HL-60 (cell line): ENCODE data around the gene BRIX1.

Source experiments
- POLR2AphosphoS5 ChIP-seq: IDR thresholded peaks from 2 replicates; pipeline ENCODE4 v1.6.1; 2012; ENCODE audit warnings: low read depth
- SPI1 ChIP-seq: IDR thresholded peaks from 2 replicates; pipeline ENCODE4 v1.6.1; 2012; ENCODE audit warnings: low read depth, mild to moderate bottlenecking, borderline replicate concordance
- TF ChIP-seq, protein P1 (sequence below): IDR thresholded peaks from one replicate; pipeline ENCODE4 v1.5.1; 2011; ENCODE audit warnings: low read length, control low read depth, inconsistent platforms; ENCODE audit not compliant: insufficient read depth
- TF ChIP-seq, protein P2 (sequence below): IDR thresholded peaks from 2 replicates; pipeline ENCODE4 v1.6.1; 2012; ENCODE audit warnings: low read depth; ENCODE audit not compliant: insufficient replicate concordance

DNA sequence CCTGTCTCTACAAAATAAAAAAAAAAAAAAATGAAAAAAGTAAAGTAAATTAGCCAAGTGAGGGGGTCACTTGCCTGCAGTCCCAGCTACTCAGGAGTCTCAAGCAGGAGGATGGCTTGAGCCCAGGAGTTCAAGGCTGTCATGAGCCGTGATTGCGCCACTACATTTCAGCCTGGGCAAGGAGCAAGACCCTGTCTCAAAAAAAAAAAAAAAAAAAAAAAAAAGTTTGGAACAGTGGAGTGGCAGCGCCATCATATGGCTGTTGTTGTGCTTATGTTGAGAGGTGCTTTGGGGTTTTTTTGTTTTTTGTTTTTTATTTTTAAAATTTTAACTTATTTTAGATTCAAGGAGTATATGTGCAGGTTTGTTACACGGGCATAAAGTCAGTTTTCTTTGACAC lies 3.6 kb downstream of the BRIX1 start:
- TF ChIP-seq, protein P1, sequence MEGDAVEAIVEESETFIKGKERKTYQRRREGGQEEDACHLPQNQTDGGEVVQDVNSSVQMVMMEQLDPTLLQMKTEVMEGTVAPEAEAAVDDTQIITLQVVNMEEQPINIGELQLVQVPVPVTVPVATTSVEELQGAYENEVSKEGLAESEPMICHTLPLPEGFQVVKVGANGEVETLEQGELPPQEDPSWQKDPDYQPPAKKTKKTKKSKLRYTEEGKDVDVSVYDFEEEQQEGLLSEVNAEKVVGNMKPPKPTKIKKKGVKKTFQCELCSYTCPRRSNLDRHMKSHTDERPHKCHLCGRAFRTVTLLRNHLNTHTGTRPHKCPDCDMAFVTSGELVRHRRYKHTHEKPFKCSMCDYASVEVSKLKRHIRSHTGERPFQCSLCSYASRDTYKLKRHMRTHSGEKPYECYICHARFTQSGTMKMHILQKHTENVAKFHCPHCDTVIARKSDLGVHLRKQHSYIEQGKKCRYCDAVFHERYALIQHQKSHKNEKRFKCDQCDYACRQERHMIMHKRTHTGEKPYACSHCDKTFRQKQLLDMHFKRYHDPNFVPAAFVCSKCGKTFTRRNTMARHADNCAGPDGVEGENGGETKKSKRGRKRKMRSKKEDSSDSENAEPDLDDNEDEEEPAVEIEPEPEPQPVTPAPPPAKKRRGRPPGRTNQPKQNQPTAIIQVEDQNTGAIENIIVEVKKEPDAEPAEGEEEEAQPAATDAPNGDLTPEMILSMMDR: no peak
- TF ChIP-seq, protein P2, sequence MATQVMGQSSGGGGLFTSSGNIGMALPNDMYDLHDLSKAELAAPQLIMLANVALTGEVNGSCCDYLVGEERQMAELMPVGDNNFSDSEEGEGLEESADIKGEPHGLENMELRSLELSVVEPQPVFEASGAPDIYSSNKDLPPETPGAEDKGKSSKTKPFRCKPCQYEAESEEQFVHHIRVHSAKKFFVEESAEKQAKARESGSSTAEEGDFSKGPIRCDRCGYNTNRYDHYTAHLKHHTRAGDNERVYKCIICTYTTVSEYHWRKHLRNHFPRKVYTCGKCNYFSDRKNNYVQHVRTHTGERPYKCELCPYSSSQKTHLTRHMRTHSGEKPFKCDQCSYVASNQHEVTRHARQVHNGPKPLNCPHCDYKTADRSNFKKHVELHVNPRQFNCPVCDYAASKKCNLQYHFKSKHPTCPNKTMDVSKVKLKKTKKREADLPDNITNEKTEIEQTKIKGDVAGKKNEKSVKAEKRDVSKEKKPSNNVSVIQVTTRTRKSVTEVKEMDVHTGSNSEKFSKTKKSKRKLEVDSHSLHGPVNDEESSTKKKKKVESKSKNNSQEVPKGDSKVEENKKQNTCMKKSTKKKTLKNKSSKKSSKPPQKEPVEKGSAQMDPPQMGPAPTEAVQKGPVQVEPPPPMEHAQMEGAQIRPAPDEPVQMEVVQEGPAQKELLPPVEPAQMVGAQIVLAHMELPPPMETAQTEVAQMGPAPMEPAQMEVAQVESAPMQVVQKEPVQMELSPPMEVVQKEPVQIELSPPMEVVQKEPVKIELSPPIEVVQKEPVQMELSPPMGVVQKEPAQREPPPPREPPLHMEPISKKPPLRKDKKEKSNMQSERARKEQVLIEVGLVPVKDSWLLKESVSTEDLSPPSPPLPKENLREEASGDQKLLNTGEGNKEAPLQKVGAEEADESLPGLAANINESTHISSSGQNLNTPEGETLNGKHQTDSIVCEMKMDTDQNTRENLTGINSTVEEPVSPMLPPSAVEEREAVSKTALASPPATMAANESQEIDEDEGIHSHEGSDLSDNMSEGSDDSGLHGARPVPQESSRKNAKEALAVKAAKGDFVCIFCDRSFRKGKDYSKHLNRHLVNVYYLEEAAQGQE: no peak
- TF ChIP-seq POLR2AphosphoS5: no peak
- no peak for TF ChIP-seq SPI1
